WTC11 (cell line): Measurements from ENCODE around the gene ME2. TPM values are rescaled to one million over a fixed set of nuclear protein-coding genes. Genes with fewer than 3 reads are reported as not detected.

Experiments
- CBFB ChIP-seq: sonication (generic); formaldehyde crosslinking; IDR thresholded peaks from 2 replicates; pipeline ENCODE4 v1.8.1; 2022; ENCODE audit warnings: mild to moderate bottlenecking, low read depth, missing genetic modification reagents
- EMX1 ChIP-seq: fragments of 250-450 bp; sonication (Bioruptor Pico); IDR thresholded peaks from 2 replicates; pipeline ENCODE4 v1.8.0; 2021; ENCODE audit warnings: mild to moderate bottlenecking
- ESRRA ChIP-seq: sonication (generic); formaldehyde crosslinking; IDR thresholded peaks from 2 replicates; pipeline ENCODE4 v1.8.1; 2022; ENCODE audit warnings: mild to moderate bottlenecking, missing genetic modification reagents, borderline replicate concordance
- ETV6 ChIP-seq: sonication (generic); formaldehyde crosslinking; IDR thresholded peaks from 2 replicates; pipeline ENCODE4 v1.8.1; 2022; ENCODE audit warnings: mild to moderate bottlenecking, missing genetic modification reagents
- JUN ChIP-seq: sonication (generic); formaldehyde crosslinking; IDR thresholded peaks from 2 replicates; pipeline ENCODE4 v1.8.0; 2023; ENCODE audit warnings: mild to moderate bottlenecking, missing genetic modification reagents
- MYBL2 ChIP-seq: sonication (generic); formaldehyde crosslinking; IDR thresholded peaks from 2 replicates; pipeline ENCODE4 v1.8.1; 2023; ENCODE audit warnings: mild to moderate bottlenecking, moderate library complexity, missing genetic modification reagents
- NFATC4 ChIP-seq: fragments of 250-450 bp; sonication (Bioruptor Pico); IDR thresholded peaks from 2 replicates; pipeline ENCODE4 v1.9.0; 2021; ENCODE audit warnings: mild to moderate bottlenecking
- NFE2L1 ChIP-seq: sonication (generic); formaldehyde crosslinking; IDR thresholded peaks from 2 replicates; pipeline ENCODE4 v1.8.1; 2023; ENCODE audit warnings: missing genetic modification reagents
- NR3C1 ChIP-seq: sonication (generic); formaldehyde crosslinking; conservative IDR thresholded peaks from 2 replicates; pipeline ENCODE4 v1.8.1; 2023; ENCODE audit warnings: low read depth, mild to moderate bottlenecking, missing genetic modification reagents
- TCF7 ChIP-seq: sonication (generic); formaldehyde crosslinking; IDR thresholded peaks from 2 replicates; pipeline ENCODE4 v1.8.0; 2022; ENCODE audit warnings: mild to moderate bottlenecking, low read depth, missing genetic modification reagents, moderate library complexity
- TEAD4 ChIP-seq: sonication (generic); formaldehyde crosslinking; IDR thresholded peaks from 2 replicates; pipeline ENCODE4 v1.8.0; 2022; ENCODE audit warnings: mild to moderate bottlenecking, missing genetic modification reagents
- TP53 ChIP-seq: sonication (generic); formaldehyde crosslinking; IDR thresholded peaks from 2 replicates; pipeline ENCODE4 v1.8.1; 2023; ENCODE audit warnings: mild to moderate bottlenecking, missing genetic modification reagents
- ZBTB21 ChIP-seq: sonication (generic); formaldehyde crosslinking; IDR thresholded peaks from 2 replicates; pipeline ENCODE4 v1.8.1; 2023; ENCODE audit warnings: mild to moderate bottlenecking, missing genetic modification reagents, borderline replicate concordance
- ZNF138 ChIP-seq: sonication (generic); formaldehyde crosslinking; conservative IDR thresholded peaks from 2 replicates; pipeline ENCODE4 v1.8.1; 2022; ENCODE audit warnings: mild to moderate bottlenecking, moderate library complexity, missing genetic modification reagents
- ZNF219 ChIP-seq: sonication (generic); formaldehyde crosslinking; IDR thresholded peaks from 2 replicates; pipeline ENCODE4 v1.8.0; 2023; ENCODE audit warnings: missing genetic modification reagents, mild to moderate bottlenecking, borderline replicate concordance
- ZNF416 ChIP-seq: fragments of 250-450 bp; sonication (Bioruptor Pico); IDR thresholded peaks from 2 replicates; pipeline ENCODE4 v1.9.0; 2021; ENCODE audit warnings: mild to moderate bottlenecking, inconsistent platforms
- ZNF423 ChIP-seq: fragments of 250-450 bp; sonication (Bioruptor Pico); IDR thresholded peaks from 2 replicates; pipeline ENCODE4 v2.1.2; 2022; ENCODE audit warnings: mild to moderate bottlenecking, moderate library complexity
- total RNA-seq: library from RNA; stranded (reverse); gene quantifications from 3 replicates; pipeline ENCODE4 v1.2.3, GENCODE V29; 2021
- TF ChIP-seq, protein P1 (sequence below): sonication (generic); formaldehyde crosslinking; IDR thresholded peaks from 2 replicates; pipeline ENCODE4 v1.8.1; 2022; ENCODE audit warnings: mild to moderate bottlenecking, moderate library complexity, missing genetic modification reagents
- TF ChIP-seq, protein P2 (sequence below): sonication (generic); formaldehyde crosslinking; IDR thresholded peaks from 2 replicates; pipeline ENCODE4 v1.8.1; 2022; ENCODE audit warnings: mild to moderate bottlenecking, missing genetic modification reagents, moderate library complexity, borderline replicate concordance
- TF ChIP-seq, protein P3 (sequence below): sonication (generic); formaldehyde crosslinking; IDR thresholded peaks from 2 replicates; pipeline ENCODE4 v1.8.0; 2022; ENCODE audit warnings: mild to moderate bottlenecking, missing genetic modification reagents
- TF ChIP-seq, protein P4 (sequence below): sonication (generic); formaldehyde crosslinking; IDR thresholded peaks from 2 replicates; pipeline ENCODE4 v1.8.1; 2022; ENCODE audit warnings: low read depth, mild to moderate bottlenecking, moderate library complexity, missing genetic modification reagents, borderline replicate concordance
- TF ChIP-seq, protein P5 (sequence below): fragments of 250-450 bp; sonication (Bioruptor Pico); conservative IDR thresholded peaks from 2 replicates; pipeline ENCODE4 v1.9.0; 2021; ENCODE audit warnings: mild to moderate bottlenecking
- TF ChIP-seq, protein P6 (sequence below): sonication (generic); formaldehyde crosslinking; IDR thresholded peaks from 2 replicates; pipeline ENCODE4 v1.8.1; 2023; ENCODE audit warnings: mild to moderate bottlenecking, missing genetic modification reagents, borderline replicate concordance
- TF ChIP-seq, protein P7 (sequence below): sonication (generic); formaldehyde crosslinking; IDR thresholded peaks from 2 replicates; pipeline ENCODE4 v1.8.1; 2023; ENCODE audit warnings: mild to moderate bottlenecking, missing genetic modification reagents, moderate library complexity

The ME2 gene
- total RNA-seq, 1 experiment from 2014 or later: 57.0 TPM

DNA sequence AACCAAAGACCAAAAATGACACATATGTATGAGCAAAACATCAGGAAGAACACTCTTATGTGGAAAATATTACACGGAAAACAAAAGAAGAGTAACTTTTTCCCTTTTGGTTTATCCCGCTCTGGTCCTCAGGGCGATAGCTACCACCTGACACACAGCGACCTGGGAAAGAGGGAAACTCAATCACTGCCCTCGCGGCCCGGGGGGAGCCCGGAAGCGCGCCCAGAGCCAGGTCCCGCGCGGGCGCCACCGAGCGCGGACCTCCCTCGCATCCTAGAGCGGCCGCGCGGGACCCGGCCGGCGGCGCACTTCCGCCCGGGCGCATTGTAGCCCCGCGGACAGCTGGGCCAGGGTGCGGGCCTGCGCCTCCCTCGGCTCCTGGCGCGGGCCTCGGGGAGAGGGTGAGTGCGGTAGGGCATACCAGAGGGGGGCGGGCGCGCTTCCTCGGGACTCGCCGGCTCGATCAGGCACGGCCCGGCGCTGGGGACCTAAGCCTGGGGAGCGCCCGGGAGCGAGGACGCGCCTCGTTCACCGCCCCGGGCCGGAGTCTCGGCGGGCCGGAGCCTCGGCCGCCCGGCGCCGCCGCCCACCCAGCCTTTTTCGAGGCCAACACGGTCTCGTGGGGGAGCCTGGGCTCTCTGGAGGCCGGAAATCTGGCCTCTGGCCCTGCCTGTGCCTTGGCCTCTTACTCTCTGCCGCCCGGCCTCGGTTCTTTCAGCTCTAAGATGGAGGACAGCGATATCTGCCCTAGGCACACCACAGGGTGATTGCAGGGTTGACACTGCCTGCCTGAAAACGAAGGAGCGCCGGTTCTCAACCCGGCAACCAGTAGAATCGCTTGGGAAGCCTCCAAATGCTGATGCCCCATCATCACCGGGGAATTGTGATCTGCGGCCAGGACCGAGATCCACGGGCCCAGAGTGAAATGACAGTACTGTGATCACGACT lies 89.1 kb downstream of the ME2 start, which contains the start of gene ELAC1 (continued):
- TF ChIP-seq, protein P1, sequence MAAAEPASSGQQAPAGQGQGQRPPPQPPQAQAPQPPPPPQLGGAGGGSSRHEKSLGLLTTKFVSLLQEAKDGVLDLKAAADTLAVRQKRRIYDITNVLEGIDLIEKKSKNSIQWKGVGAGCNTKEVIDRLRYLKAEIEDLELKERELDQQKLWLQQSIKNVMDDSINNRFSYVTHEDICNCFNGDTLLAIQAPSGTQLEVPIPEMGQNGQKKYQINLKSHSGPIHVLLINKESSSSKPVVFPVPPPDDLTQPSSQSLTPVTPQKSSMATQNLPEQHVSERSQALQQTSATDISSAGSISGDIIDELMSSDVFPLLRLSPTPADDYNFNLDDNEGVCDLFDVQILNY (CRISPR knock-in tag): peak; percentile 81; the same call in 1 of the 2 replicates
- TF ChIP-seq, protein P2, sequence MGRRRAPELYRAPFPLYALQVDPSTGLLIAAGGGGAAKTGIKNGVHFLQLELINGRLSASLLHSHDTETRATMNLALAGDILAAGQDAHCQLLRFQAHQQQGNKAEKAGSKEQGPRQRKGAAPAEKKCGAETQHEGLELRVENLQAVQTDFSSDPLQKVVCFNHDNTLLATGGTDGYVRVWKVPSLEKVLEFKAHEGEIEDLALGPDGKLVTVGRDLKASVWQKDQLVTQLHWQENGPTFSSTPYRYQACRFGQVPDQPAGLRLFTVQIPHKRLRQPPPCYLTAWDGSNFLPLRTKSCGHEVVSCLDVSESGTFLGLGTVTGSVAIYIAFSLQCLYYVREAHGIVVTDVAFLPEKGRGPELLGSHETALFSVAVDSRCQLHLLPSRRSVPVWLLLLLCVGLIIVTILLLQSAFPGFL (CRISPR knock-in tag): no peak
- TF ChIP-seq ZBTB21 (0 out of 2 replicates have a peak, but pooled peaks have one; percentile 25), ESRRA (CRISPR knock-in tag) (peak; percentile 66; the same call in 1 of the 2 replicates), TEAD4 (CRISPR knock-in tag) (peak; percentile 17; the same call in 1 of the 2 replicates), CBFB (peak; percentile 80; the same call in 1 of the 2 replicates), ZNF219 (CRISPR knock-in tag) (peak; percentile 16; the same call in 1 of the 2 replicates), ZNF138 (CRISPR knock-in tag) (0 out of 2 replicates have a peak, but pooled peaks have one; percentile 59), MYBL2 (no peak), NR3C1 (CRISPR knock-in tag) (peak; percentile 81; the same call in 1 of the 2 replicates), ETV6 (peak; percentile 71; the same call in 1 of the 2 replicates), NFATC4 (CRISPR knock-in tag) (peak; percentile 57; the same call in 1 of the 2 replicates), NFE2L1 (CRISPR knock-in tag) (no peak), JUN (CRISPR knock-in tag) (peak; percentile 71; the same call in 1 of the 2 replicates), EMX1 (CRISPR knock-in tag) (0 out of 2 replicates have a peak, but pooled peaks have one; percentile 39), ZNF423 (peak; percentile 59), ZNF416 (CRISPR knock-in tag) (peak; percentile 82; the same call in 1 of the 2 replicates), TCF7 (CRISPR knock-in tag) (0 out of 2 replicates have a peak, but pooled peaks have one; percentile 43), TP53 (CRISPR knock-in tag) (peak; percentile 86)
- TF ChIP-seq, protein P3, sequence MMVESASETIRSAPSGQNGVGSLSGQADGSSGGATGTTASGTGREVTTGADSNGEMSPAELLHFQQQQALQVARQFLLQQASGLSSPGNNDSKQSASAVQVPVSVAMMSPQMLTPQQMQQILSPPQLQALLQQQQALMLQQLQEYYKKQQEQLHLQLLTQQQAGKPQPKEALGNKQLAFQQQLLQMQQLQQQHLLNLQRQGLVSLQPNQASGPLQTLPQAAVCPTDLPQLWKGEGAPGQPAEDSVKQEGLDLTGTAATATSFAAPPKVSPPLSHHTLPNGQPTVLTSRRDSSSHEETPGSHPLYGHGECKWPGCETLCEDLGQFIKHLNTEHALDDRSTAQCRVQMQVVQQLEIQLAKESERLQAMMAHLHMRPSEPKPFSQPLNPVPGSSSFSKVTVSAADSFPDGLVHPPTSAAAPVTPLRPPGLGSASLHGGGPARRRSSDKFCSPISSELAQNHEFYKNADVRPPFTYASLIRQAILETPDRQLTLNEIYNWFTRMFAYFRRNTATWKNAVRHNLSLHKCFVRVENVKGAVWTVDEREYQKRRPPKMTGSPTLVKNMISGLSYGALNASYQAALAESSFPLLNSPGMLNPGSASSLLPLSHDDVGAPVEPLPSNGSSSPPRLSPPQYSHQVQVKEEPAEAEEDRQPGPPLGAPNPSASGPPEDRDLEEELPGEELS (CRISPR knock-in tag): peak; percentile 82
- TF ChIP-seq, protein P4, sequence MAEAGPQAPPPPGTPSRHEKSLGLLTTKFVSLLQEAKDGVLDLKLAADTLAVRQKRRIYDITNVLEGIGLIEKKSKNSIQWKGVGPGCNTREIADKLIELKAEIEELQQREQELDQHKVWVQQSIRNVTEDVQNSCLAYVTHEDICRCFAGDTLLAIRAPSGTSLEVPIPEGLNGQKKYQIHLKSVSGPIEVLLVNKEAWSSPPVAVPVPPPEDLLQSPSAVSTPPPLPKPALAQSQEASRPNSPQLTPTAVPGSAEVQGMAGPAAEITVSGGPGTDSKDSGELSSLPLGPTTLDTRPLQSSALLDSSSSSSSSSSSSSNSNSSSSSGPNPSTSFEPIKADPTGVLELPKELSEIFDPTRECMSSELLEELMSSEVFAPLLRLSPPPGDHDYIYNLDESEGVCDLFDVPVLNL (CRISPR knock-in tag): peak; percentile 64; the same call in 1 of the 2 replicates
- TF ChIP-seq, protein P5, sequence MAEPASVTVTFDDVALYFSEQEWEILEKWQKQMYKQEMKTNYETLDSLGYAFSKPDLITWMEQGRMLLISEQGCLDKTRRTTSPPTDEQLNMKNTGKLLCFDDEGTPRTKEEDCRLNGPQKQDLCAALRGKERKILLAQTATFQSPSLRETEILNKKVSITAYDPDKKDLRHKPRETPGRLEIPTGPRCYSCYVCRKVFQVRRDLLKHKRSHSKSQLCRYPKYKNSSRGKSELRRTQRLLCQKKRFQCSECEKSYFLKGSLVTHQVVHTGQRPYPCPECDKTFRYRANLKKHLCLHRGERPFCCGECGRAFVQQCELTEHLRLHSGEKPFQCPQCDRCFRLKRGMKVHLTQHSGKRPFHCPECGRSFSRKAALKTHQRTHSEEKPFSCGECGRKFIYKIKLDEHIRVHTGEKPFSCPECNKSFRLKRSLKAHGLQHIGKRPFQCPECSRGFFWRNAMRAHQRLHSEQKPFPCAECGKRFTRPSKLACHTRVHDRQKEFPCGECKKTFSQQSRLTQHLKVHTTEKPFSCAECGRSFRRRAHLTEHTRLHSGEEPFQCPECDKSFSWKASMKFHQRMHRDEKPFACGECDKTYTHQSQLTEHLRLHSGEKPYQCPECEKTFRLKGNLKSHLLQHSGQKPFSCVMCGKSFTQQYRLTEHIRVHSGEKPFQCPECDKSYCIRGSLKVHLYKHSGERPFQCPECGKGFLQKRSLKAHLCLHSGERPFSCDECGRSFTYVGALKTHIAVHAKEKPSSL (CRISPR knock-in tag): no peak
- TF ChIP-seq, protein P6, sequence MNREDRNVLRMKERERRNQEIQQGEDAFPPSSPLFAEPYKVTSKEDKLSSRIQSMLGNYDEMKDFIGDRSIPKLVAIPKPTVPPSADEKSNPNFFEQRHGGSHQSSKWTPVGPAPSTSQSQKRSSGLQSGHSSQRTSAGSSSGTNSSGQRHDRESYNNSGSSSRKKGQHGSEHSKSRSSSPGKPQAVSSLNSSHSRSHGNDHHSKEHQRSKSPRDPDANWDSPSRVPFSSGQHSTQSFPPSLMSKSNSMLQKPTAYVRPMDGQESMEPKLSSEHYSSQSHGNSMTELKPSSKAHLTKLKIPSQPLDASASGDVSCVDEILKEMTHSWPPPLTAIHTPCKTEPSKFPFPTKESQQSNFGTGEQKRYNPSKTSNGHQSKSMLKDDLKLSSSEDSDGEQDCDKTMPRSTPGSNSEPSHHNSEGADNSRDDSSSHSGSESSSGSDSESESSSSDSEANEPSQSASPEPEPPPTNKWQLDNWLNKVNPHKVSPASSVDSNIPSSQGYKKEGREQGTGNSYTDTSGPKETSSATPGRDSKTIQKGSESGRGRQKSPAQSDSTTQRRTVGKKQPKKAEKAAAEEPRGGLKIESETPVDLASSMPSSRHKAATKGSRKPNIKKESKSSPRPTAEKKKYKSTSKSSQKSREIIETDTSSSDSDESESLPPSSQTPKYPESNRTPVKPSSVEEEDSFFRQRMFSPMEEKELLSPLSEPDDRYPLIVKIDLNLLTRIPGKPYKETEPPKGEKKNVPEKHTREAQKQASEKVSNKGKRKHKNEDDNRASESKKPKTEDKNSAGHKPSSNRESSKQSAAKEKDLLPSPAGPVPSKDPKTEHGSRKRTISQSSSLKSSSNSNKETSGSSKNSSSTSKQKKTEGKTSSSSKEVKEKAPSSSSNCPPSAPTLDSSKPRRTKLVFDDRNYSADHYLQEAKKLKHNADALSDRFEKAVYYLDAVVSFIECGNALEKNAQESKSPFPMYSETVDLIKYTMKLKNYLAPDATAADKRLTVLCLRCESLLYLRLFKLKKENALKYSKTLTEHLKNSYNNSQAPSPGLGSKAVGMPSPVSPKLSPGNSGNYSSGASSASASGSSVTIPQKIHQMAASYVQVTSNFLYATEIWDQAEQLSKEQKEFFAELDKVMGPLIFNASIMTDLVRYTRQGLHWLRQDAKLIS (CRISPR knock-in tag): no peak
- TF ChIP-seq, protein P7, sequence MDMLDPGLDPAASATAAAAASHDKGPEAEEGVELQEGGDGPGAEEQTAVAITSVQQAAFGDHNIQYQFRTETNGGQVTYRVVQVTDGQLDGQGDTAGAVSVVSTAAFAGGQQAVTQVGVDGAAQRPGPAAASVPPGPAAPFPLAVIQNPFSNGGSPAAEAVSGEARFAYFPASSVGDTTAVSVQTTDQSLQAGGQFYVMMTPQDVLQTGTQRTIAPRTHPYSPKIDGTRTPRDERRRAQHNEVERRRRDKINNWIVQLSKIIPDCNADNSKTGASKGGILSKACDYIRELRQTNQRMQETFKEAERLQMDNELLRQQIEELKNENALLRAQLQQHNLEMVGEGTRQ: 0 out of 2 replicates have a peak, but pooled peaks have one; percentile 38
- TF ChIP-seq, all 79 proteins: peak for 29
